Measurements from ENCODE around the gene MAPK12.

Gene MAPK12

GRCh38 chr22:50226875-50227165 lies 34.7 kb downstream of the MAPK12 start:
- no peak for DNase-seq

GRCh38 chr22:50226063-50226874 lies 35.2 kb downstream of the MAPK12 start:
- no peak for DNase-seq

DNA sequence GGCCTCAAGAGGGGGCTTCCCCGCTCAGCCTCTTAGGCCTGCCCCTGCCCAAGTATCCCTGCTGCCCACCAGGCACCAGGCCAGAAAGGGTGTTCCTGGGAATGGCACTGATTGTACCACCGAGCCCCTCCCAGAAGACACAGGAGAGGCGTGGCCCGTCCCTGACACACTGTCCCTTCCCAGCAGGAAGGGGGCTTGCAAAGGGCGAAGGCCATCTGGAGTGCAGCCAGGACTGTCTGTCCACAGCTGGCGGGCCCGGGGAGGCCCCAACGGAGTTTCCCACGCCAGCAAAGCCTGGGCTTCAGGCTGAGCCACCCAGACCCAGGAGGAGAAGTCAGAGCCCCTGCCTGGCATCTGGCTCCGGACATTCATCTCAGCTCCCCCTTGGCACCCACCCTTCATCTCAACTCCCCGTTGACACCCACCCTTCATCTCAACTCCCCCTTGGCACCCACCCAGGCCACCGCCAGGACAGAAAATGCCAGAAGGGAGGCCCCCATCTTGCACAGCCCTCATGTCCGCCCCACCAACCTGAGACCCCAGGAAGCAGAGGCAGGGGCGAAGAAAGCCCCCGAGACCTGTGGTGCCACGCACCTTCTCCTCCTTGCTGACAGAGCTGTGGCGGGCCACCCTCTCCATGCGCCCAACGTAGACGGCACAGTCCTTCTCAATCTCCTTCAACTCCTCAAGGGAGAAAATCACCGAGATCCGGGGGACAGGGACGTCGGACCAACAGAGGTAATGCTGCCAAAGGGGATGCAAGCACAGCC lies 36.1 kb downstream of the MAPK12 start:
- no peak for DNase-seq

GRCh38 chr22:50224071-50224470 lies 37.4 kb downstream of the MAPK12 start:
- no peak for DNase-seq

DNA sequence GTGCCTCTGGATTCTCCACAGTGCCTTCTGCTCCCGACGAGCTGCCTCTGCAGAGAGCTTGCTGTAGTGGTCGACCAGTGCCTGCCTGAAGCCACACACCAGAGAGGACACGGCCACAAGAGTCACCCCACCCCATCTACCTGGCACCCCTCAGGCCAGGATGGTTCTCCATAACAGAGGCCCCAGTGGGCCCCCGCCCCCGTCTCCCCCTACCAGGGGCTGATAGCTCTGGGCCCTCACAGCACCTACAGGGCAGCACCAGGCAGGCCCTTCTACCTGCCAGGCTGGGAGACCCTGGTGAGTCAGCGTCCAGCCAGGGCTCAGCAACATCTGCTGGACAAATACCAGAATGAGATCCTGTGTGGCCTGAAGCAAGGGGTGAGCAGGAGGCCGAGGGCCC lies 39.0 kb downstream of the MAPK12 start:
- DNase-seq: no peak

DNA sequence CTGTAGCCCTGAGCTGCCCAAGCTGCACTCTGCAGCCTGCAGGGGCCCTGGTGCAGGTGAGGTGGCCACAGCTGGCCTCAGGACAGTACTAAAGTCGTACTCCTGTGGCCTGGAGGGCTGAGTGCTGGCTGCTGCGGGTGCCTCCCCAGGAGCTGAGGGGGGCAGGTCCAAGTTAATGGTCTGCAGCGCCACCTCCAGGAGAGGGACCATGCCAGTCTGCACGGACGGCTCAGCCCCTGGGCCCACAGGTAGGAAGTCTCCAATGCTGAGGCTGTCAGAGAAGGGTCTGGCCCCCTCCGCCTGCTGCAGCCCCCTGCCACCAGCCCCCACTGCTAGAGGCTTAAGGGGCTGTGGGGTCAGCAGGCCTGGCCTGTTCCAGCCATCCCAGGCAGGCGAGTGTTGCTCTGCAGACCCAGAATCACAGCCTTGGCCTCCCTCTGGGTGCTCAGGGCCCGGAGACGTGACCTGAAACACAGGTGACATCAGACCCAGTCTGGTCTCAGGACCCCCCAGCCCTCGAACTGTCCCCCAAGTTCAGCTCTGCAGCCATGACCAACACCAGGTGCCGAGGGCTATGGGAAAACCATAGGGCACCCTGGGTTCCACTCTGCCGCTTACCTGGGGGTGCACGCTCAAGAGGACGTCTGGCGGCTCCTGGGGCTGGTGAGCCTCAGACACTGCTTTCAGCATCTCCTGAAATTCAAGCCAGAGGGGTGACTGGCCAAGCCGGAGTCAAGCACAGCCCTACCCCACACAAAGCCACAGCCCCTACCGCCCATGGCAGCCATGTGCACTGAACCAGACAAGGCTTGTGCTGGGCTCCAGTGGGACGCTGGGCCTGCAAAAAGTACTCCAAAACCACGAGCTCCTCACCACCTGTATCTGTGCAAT lies 39.8 kb downstream of the MAPK12 start:
- no peak for DNase-seq

GRCh38 chr22:50220603-50221409 lies 40.7 kb downstream of the MAPK12 start:
- DNase-seq: no peak

GRCh38 chr22:50219800-50220602 lies 41.5 kb downstream of the MAPK12 start:
- DNase-seq: no peak

DNA sequence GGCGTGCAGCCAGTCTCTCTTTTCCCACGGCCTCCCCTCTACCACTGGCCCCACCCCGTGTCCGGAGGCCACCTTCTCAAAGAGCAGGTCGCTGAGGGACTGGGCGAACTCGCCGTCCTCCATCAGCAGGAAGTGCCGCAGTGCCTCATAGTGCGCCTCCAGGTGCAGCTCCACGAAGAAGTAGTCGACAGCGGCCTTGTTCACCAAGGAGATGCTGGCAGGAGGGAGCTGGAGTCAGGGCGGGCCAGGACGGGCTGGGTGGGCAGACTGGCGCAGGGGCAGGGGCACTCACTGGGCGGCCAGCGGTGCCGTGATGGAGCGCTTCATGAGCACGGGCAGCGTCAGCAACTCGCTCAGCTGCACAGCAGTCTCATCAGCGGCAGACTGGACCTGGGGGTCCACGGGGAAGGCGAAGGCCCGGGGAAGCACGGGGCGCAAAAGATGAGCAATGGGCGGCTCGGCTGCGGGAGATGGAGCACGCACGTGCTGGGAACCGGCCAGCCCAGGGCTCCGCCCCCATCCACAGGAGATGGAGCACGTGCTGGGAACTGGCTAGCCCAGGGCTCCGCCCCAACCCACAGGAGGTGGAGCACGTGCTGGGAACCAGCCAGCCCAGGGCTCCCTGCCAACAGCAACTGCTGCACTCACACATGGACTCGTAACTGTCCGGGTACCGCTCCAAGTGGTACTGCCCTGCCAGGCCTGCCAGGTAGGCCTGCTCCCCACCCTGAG lies 42.3 kb downstream of the MAPK12 start:
- DNase-seq: no peak

DNA sequence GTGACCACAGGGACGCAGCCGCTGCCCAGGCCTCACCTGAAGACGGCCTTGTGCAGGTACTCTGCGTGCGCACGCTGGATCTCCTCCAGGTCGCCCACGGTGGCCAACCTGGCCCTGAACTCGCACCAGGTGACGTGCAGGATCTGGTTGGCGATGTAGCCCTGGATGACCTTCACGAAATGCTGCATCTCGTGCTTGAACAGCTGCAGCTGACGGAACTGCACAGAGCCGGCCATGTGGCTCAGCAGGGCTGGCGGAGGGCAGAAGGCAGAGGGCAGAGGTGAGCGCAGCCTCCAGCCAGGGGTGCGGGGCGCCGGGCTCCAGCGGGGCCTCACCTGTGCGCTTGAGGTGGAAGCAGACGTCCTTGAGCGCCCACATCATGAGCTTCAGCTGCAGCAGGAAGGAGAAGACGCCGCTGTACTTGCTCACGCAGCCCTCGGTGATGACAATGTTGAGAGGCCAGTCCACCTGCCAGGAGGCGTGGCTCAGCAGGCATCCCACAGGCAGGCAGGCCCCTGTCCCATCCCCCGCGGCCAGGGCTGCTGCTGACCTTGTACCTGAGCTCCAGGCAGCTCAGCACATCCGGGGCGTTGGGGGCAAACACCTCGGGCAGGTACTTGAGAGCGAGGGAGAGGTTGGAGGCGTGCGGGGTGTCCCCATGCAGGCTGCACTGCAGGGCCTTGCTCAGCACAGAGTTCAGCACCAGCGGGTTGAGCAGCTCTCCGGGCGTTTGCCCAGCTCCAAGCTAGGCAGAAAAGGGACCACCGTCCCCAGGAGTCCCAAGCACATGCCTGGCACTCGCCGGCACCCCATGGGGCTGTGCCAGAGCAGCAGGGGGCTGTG lies 43.1 kb downstream of the MAPK12 start:
- no peak for DNase-seq

- no peak for DNase-seq
Measured at GRCh38 chr22:50217543-50218152, 43.8 kb downstream of the MAPK12 start.

DNA sequence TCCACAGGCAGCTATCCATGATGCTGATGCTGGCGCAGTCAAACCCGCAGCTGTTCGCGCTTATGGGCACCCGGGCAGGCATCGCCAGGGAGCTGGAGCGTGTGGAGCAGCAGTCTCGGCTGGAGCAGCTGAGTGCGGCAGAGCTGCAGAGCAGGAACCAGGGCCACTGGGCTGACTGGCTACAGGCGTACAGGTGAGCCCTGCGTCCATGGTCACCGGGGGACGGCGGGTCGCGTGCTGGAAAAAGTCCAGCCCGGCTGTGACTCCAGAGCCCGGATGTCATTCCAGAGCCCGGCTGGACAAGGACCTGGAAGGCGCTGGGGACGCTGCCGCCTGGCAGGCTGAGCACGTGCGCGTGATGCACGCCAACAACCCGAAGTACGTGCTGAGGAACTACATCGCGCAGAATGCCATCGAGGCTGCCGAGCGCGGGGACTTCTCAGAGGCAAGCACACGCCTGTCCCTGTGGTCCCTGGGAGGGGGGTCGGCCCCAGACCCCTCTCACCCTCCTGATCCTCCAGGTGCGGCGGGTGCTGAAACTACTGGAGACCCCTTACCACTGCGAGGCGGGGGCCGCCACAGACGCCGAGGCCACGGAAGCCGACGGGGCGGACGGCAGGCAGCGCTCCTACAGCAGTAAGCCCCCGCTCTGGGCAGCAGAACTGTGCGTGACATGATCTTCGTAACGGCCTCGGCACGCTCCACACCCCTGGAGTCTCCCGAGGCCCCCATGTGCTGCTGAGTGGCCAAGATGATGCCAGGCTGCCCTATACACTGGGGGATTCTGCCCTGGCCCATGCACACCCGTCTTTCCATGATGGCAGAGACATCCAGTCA lies 44.6 kb downstream of the MAPK12 start:
- no peak for DNase-seq

DNA sequence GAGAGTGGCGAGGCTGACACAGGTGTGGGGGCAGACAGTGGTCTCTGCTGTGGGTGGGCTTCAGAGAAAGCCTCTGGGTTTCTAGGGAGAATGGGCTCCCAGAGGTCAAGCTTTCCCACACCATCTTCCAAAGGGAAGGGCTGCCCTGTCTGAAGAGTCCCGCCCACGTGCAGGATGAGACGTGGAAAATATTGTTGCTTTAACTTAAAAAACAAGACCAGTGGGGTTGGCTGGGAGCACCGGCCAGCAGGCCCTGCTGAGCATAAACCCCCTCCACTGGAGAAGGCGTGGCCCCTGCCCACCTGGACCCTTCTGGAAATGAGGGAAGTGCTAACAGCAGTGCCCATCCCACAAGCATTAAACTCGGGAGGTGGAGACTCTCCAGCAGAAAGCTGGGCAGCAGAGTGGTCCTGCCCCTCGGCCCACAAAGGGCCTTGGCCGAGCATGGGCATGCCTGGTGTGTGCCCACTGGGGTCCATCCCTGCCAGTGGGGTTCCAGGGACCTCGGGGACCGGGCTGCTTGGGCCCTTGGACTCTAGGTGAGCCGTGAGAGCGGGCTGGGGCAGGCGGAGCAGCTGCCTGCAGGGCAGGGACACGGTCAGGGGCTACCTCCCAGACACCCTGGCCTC lies 45.3 kb downstream of the MAPK12 start:
- no peak for DNase-seq

- no peak for DNase-seq
Measured at GRCh38 chr22:50215297-50216054, 46.0 kb downstream of the MAPK12 start.

GRCh38 chr22:50213263-50213662 lies 48.2 kb downstream of the MAPK12 start:
- DNase-seq: no peak

DNA sequence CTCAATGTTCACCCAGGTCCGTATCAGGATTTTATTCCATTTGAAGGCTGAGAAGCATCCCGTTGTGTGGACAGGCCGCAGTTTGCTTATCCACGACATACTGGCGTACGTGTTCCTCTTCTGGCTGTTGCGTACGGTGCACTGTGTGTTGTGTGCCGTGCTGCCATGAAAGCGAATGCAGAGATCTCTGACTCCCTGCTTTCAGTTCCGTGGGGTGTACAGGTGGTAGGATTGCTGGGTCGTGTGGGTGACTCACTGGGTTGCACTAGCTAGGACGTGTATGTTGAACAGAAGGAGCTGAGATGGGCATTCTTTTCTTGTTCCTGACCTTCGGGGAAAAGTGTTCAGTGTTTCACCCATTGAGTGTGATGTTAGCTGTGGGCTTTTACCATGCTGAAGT lies 50.3 kb downstream of the MAPK12 start:
- no peak for DNase-seq

- no peak for DNase-seq
Measured at GRCh38 chr22:50210378-50211139, 50.9 kb downstream of the MAPK12 start.
